Measurements from ENCODE around the gene SPZ1. TPM values are rescaled to one million over a fixed set of nuclear protein-coding genes. Genes with fewer than 3 reads are reported as not detected.

SPZ1 gene
- not detected in 2 replicates for total RNA-seq

DNA sequence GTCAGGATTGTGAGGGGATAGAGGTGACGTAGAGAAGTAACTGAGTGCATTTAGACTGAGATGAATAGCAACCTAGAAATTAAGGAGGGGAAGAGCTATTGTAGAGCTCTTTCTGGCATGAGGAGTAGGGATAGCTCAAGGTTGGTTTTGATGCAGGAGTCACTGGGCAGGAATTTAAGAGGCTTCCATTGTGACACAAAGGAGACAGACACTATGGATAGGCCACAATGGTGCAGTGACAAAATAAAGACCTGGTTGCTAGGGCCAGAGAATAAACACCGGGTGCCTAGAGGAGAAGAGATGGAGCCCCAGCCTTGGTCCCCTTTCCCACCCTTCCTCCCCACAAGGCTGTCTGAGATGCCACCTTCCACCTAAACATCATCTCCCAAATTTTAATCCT, at the start of gene SPZ1:
Gene SPZ1, plus strand, starts transcription at position 301 of the 400 bp plus-strand sequence. CDS start 214 bp downstream, outside the sequence.

Other genes with a start within 250 kb of the SPZ1 start
- 2.6 and 4.6 TPM in 2 replicates for gene SERINC5, start 64.0 kb upstream of the SPZ1 start, total RNA-seq
- 12.4 and 15.4 TPM in 2 replicates for gene ZFYVE16, start 88.1 kb downstream of the SPZ1 start, total RNA-seq
- gene FAM151B, start 168.1 kb downstream of the SPZ1 start, total RNA-seq: 2.9 and 3.2 TPM in 2 replicates